Stimulated activated CD4-positive, alpha-beta T cell treated with anti-CD3 and anti-CD28 coated beads, Interleukin-15, amount 100 ng/mL, for 48 hours (primary cell): ENCODE data around the gene CDK12.

Source experiments
- DNase-seq, 2 donors: peaks; one replicate each; pipeline ENCODE4 v3.0.0-alpha.2; 2020; ENCODE audit warnings: low read depth in 2 of 2

The CDK12 gene

DNA sequence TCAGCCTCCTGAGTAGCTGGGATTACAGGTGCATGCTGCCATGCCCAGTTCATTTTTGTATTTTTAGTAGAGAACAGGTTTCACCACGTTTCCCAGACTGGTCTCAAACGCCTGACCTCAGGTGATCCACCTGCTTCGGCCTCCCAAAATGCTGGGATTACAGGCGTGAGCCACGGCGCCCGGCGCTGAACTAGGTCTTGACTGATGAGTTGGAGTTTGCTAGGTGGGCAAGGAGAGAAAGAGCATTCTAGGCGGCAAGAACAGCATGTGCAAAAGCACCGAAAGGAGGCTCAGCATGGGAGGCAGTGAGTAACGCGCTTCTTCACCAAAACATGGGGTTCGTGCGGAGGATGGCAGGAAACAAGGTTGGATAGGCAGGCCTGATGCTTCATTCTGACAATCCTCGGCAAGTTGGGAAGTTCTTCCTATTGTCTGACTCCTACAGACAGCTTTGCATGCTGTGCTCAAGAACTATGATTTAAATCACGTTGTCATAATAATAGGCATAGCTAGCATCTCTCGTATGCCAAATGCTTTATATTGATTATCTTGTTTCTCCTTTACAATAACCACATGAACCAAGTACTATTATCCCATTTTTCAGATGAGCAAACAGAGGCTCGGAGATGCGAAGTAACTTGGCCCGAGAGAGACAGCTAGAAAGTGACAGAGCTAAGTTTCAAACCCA, 119.9 kb downstream of the CDK12 start:
- DNase-seq, result no peak

DNA sequence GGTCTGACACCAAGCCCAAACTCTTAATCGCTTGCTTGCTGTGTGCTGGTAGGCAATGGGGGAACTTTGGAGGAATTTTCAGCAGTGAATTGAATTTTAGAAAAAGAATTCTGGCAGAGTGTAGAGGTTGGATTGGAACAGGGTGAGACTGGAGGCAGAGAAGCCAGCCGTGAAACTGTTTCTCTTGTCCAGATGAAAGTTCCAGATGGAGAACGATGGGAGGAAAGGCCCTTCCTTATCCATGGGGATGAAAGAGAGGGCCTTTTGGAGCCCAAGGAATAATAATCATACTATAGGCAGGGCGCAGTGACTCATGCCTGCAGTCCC, 120.4 kb downstream of the CDK12 start:
- DNase-seq, result no peak

DNA sequence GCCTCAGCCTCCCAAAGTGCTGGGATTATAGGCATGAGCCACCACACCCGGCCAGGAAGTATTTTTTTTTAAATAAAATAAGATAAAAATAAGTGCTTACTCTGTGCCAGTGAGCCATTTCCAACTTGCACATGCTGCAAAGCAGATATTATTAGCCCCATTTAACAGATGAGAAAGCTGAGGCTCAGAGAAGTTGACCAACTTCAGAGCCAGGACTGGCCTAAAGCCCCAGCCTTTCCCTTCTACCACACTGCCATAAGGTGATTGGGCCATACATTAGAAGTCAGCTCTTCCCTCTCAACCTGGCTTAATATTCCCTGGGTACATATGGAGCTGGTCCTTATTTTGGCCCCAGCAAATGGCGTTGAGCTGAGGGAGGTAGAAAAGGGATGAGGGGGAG, 121.4 kb downstream of the CDK12 start:
- DNase-seq, result no peak
